Sigmoid colon (tissue), 4 donors: ENCODE results near the gene PCBD1.

ENCODE experiments used
- EP300 ChIP-seq, 4 donors: sonication (generic); formaldehyde crosslinking; IDR thresholded peaks; one replicate each; pipeline ENCODE4 v1.6.1; 2017; ENCODE audit warnings: antibody characterized with exemption in 4 of 4
- POLR2A ChIP-seq, 2 donors: fragments of 450-650 bp; IDR thresholded peaks; one replicate each; pipeline ENCODE4 v1.6.1; 2016; ENCODE audit warnings: antibody characterized with exemption in 2 of 2, mild to moderate bottlenecking in 2 of 2, moderate library complexity in 2 of 2
- POLR2AphosphoS5 ChIP-seq, 4 donors: sonication (generic); formaldehyde crosslinking; IDR thresholded peaks; one replicate each; pipeline ENCODE4 v1.6.1; 2017; ENCODE audit warnings: antibody characterized with exemption in 4 of 4
- TF ChIP-seq, protein P1 (sequence below), 4 experiments: fragments of 450-650 bp in 3 of 4; fragments of 200-600 bp in 1 of 4; IDR thresholded peaks; one replicate each; pipeline ENCODE4 v1.5.1; 2016 to 2019; ENCODE audit warnings: antibody characterized with exemption in 4 of 4, mild to moderate bottlenecking in 3 of 4, moderate library complexity in 2 of 4

DNA sequence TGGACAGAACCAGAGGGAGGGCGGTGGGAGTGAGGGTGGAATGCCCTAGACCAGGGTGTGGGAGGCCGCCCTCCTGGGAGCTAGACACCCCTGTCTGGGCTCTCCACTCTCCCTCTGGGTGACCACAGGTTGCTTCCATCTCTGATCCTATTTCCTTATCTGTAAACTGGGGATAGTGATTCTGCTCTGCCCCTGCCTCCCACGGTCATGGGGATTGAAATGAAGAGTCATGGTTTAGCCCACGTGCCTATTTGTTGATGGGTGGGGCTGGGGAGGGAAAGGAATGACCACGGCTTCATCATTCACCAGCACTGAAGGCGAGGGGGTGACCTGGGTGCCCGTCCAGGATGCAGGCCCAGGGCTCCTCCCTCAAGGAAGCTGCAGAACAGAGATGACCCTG lies 49.3 kb upstream of the PCBD1 start:
- no peak for TF ChIP-seq POLR2A (IDR thresholded peaks at IDR 0.05)
- TF ChIP-seq, protein P1, sequence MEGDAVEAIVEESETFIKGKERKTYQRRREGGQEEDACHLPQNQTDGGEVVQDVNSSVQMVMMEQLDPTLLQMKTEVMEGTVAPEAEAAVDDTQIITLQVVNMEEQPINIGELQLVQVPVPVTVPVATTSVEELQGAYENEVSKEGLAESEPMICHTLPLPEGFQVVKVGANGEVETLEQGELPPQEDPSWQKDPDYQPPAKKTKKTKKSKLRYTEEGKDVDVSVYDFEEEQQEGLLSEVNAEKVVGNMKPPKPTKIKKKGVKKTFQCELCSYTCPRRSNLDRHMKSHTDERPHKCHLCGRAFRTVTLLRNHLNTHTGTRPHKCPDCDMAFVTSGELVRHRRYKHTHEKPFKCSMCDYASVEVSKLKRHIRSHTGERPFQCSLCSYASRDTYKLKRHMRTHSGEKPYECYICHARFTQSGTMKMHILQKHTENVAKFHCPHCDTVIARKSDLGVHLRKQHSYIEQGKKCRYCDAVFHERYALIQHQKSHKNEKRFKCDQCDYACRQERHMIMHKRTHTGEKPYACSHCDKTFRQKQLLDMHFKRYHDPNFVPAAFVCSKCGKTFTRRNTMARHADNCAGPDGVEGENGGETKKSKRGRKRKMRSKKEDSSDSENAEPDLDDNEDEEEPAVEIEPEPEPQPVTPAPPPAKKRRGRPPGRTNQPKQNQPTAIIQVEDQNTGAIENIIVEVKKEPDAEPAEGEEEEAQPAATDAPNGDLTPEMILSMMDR (IDR thresholded peaks at IDR 0.05): no peak
- TF ChIP-seq EP300 (IDR thresholded peaks at IDR 0.05): no peak
- TF ChIP-seq POLR2AphosphoS5 (IDR thresholded peaks at IDR 0.05): no peak
